22Rv1 (cell line): ENCODE results near the gene KIAA1549.

ENCODE experiments used
- ZFX ChIP-seq: fragments of 450-650 bp; IDR thresholded peaks from 2 replicates; pipeline ENCODE4 v1.6.1; 2017; ENCODE audit warnings: antibody characterized with exemption, borderline replicate concordance
- TF ChIP-seq, protein P1 (sequence below): fragments of 450-650 bp; IDR thresholded peaks from 2 replicates; pipeline ENCODE4 v1.5.1; 2017; ENCODE audit warnings: mild to moderate bottlenecking

- TF ChIP-seq, protein P1, sequence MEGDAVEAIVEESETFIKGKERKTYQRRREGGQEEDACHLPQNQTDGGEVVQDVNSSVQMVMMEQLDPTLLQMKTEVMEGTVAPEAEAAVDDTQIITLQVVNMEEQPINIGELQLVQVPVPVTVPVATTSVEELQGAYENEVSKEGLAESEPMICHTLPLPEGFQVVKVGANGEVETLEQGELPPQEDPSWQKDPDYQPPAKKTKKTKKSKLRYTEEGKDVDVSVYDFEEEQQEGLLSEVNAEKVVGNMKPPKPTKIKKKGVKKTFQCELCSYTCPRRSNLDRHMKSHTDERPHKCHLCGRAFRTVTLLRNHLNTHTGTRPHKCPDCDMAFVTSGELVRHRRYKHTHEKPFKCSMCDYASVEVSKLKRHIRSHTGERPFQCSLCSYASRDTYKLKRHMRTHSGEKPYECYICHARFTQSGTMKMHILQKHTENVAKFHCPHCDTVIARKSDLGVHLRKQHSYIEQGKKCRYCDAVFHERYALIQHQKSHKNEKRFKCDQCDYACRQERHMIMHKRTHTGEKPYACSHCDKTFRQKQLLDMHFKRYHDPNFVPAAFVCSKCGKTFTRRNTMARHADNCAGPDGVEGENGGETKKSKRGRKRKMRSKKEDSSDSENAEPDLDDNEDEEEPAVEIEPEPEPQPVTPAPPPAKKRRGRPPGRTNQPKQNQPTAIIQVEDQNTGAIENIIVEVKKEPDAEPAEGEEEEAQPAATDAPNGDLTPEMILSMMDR = no peak
- TF ChIP-seq ZFX = no peak
Measured at GRCh38 chr7:138887085-138887710, 94.0 kb downstream of the KIAA1549 start.
